ENCODE results near the gene KCTD6. TPM values are rescaled to one million over a fixed set of nuclear protein-coding genes. Genes with fewer than 3 reads are reported as not detected.

The KCTD6 gene
- polyA plus RNA-seq, 1 of the 3 experiments (the other 2 are of a cell fraction): 7.8 TPM

DNA sequence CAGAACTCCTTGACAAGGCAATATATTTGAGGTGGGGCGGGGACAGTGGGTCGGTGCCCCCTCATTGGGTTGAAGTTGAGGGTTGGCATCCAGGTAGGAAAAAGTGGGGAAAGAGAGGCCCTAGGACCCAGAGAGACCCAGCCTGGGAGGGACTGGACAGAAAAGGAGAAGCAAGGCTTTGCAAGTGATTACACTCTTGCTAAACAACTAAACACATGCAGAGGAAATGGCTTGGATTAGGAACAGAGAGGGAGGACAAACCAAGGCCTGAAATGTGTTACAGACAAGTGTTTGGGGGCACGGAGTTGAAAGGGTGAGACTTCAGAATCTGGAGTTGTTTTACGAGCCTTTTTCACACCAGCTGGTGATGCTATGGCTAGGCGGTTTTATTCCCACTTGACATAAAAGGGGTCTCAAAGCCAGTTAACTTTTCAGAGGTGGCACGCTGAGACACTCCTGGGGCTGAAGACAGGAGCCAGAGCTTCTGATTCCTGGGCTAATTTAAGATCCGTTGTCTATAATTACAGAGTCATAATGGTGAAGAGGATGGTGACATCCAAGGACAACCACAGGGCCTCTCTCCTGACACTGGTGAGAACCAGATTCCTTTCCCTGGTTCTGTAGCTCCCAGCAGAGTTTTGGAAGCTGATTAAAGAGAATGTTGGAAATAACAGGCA, 7.7 kb upstream of the KCTD6 start:
- Histone ChIP-seq H3K9me2 (no peaks in the 10 kb centered on the region), H3K27me3 (ENCODE audit: insufficient read depth) (no peaks in the 10 kb centered on the region), H3K27ac (ENCODE audit: low read depth in 2 of 2, low read length in 1 of 2) (no peak overlapping the region), H3K4me1 (ENCODE audit: control insufficient read depth in 1 of 2, insufficient read depth in 2 of 2, low read depth in 1 of 2, low read length in 1 of 2) (peaks cover 0 to 6% of the 10 kb centered on the region in 2 experiments; a peak in 2 of 4 replicates), H3K9ac (no peak overlapping the region), H3K4me2 (no peak overlapping the region), H3K9me3 (peaks cover 4% of the 10 kb centered on the region; the same call in 1 of the 2 replicates), H3F3A (replicated peaks; ENCODE audit: insufficient read depth) (no peaks in the 10 kb centered on the region), H4K20me1 (ENCODE audit: insufficient read depth) (no peaks in the 10 kb centered on the region), H3K4me3 (ENCODE audit: low read depth in 2 of 2, low read length in 1 of 2) (no peak overlapping the region), H3K79me2 (ENCODE audit: insufficient read depth) (no peaks in the 10 kb centered on the region), H2AFZ (ENCODE audit: low read depth) (no peak overlapping the region), H3K36me3 (replicated peaks in 1 of 2; ENCODE audit: control insufficient read depth in 1 of 2, insufficient read depth in 2 of 2, low read length in 1 of 2) (no peaks in the 10 kb centered on the region)
- POLR2A ChIA-PET: no interaction called here
- TF ChIP-seq SMC3 (IDR thresholded peaks at IDR 0.05; ENCODE audit: low read depth, low read length) (no peak), MAX (IDR thresholded peaks at IDR 0.05; ENCODE audit: low read depth) (no peak), GABPA (IDR thresholded peaks at IDR 0.05; ENCODE audit: low read depth) (no peak), USF1 (IDR thresholded peaks at IDR 0.05; ENCODE audit: borderline replicate concordance, low read depth) (no peak), FOXM1 (IDR thresholded peaks at IDR 0.05; ENCODE audit: low read depth) (no peak), RXRA (IDR thresholded peaks at IDR 0.05; ENCODE audit: borderline replicate concordance, low read depth) (no peak), MEF2A (IDR thresholded peaks at IDR 0.05; ENCODE audit: borderline replicate concordance, low read depth) (no peak), POLR2AphosphoS5 (IDR thresholded peaks at IDR 0.05; ENCODE audit: low read depth, low read length) (no peak), GATA2 (CRISPR knock-in tag; IDR thresholded peaks at IDR 0.05) (no peak)
- TF ChIP-seq, protein P1, sequence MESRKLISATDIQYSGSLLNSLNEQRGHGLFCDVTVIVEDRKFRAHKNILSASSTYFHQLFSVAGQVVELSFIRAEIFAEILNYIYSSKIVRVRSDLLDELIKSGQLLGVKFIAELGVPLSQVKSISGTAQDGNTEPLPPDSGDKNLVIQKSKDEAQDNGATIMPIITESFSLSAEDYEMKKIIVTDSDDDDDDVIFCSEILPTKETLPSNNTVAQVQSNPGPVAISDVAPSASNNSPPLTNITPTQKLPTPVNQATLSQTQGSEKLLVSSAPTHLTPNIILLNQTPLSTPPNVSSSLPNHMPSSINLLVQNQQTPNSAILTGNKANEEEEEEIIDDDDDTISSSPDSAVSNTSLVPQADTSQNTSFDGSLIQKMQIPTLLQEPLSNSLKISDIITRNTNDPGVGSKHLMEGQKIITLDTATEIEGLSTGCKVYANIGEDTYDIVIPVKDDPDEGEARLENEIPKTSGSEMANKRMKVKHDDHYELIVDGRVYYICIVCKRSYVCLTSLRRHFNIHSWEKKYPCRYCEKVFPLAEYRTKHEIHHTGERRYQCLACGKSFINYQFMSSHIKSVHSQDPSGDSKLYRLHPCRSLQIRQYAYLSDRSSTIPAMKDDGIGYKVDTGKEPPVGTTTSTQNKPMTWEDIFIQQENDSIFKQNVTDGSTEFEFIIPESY (IDR thresholded peaks at IDR 0.05; ENCODE audit: borderline replicate concordance, low read depth): no peak
- TF ChIP-seq, protein P2, sequence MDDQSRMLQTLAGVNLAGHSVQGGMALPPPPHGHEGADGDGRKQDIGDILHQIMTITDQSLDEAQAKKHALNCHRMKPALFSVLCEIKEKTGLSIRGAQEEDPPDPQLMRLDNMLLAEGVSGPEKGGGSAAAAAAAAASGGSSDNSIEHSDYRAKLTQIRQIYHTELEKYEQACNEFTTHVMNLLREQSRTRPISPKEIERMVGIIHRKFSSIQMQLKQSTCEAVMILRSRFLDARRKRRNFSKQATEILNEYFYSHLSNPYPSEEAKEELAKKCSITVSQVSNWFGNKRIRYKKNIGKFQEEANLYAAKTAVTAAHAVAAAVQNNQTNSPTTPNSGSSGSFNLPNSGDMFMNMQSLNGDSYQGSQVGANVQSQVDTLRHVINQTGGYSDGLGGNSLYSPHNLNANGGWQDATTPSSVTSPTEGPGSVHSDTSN (IDR thresholded peaks at IDR 0.05): no peak
- WGBS (ENCODE audit: low lambda C conversion rate): 79% methylated on average over 7 of the region's 7 CpGs
- CTCF ChIA-PET: interaction anchor here (1.0 to 2.2 kb wide), 2 partner anchors 20 to 46 kb away, joined by 3 to 9 read pairs; no protein-coding TSS in a partner anchor
- no peak for DNase-seq

GRCh38 chr3:58484722-58485069, 7.2 kb upstream of the KCTD6 start:
- no peaks in the 10 kb centered on the region for H3K79me2 ChIP-seq (ENCODE audit: insufficient read depth)
- TF ChIP-seq GATA2 (CRISPR knock-in tag; IDR thresholded peaks at IDR 0.05): no peak
- TF ChIP-seq, protein P3, sequence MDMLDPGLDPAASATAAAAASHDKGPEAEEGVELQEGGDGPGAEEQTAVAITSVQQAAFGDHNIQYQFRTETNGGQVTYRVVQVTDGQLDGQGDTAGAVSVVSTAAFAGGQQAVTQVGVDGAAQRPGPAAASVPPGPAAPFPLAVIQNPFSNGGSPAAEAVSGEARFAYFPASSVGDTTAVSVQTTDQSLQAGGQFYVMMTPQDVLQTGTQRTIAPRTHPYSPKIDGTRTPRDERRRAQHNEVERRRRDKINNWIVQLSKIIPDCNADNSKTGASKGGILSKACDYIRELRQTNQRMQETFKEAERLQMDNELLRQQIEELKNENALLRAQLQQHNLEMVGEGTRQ (IDR thresholded peaks at IDR 0.05; ENCODE audit: borderline replicate concordance, low read depth, low read length): no peak
- no peak for TF ChIP-seq FOXJ3 (CRISPR knock-in tag; IDR thresholded peaks at IDR 0.05)
- no peak for TF ChIP-seq RCOR1 (IDR thresholded peaks at IDR 0.05; ENCODE audit: low read length)
- no peak for TF ChIP-seq RXRA (IDR thresholded peaks at IDR 0.05; ENCODE audit: borderline replicate concordance, low read depth)
- no peak for TF ChIP-seq YY1 (IDR thresholded peaks at IDR 0.05; ENCODE audit: low read depth)
- TF ChIP-seq EZH2phosphoT487 (IDR thresholded peaks at IDR 0.05; ENCODE audit: borderline replicate concordance, low read depth): no peak
- TF ChIP-seq USF1 (IDR thresholded peaks at IDR 0.05; ENCODE audit: borderline replicate concordance, low read depth): no peak
- TF ChIP-seq, protein P2 (IDR thresholded peaks at IDR 0.05): no peak
- TF ChIP-seq JUND (IDR thresholded peaks at IDR 0.05): no peak
- no peak for TF ChIP-seq FOSL2 (IDR thresholded peaks at IDR 0.05; ENCODE audit: borderline replicate concordance, low read depth)

More at GRCh38 chr3:58484722-58485069, 7.2 kb upstream of the KCTD6 start:
- no peak overlapping the region for H3K9ac ChIP-seq
- H3F3A ChIP-seq (replicated peaks; ENCODE audit: insufficient read depth): peaks cover 1% of the 10 kb centered on the region
- H3K9me3 ChIP-seq: peaks cover 4% of the 10 kb centered on the region; the same call in 1 of the 2 replicates
- CTCF ChIA-PET: interaction anchor here (1.0 to 2.2 kb wide), 2 partner anchors 21 to 45 kb away, joined by 3 to 9 read pairs; no protein-coding TSS in a partner anchor
- H3K4me1 ChIP-seq (ENCODE audit: control insufficient read depth in 1 of 2, insufficient read depth in 2 of 2, low read depth in 1 of 2, low read length in 1 of 2): peaks cover 0 to 6% of the 10 kb centered on the region in 2 experiments; a peak in 2 of 4 replicates
- no peaks in the 10 kb centered on the region for H3K36me3 ChIP-seq (replicated peaks in 1 of 2; ENCODE audit: control insufficient read depth in 1 of 2, insufficient read depth in 2 of 2, low read length in 1 of 2)
- DNase-seq: no peak
- H2AFZ ChIP-seq (ENCODE audit: low read depth): no peak overlapping the region
- no peak overlapping the region for H3K4me2 ChIP-seq
- no peak overlapping the region for H3K4me3 ChIP-seq (ENCODE audit: low read depth in 2 of 2, low read length in 1 of 2)
- no peaks in the 10 kb centered on the region for H4K20me1 ChIP-seq (ENCODE audit: insufficient read depth)
- H3K9me2 ChIP-seq: no peaks in the 10 kb centered on the region
- WGBS (ENCODE audit: low lambda C conversion rate): 92% methylated on average over 3 of the region's 3 CpGs
- POLR2A ChIA-PET: no interaction called here
- no peak overlapping the region for H3K27ac ChIP-seq (ENCODE audit: low read depth in 2 of 2, low read length in 1 of 2)
- no peaks in the 10 kb centered on the region for H3K27me3 ChIP-seq (ENCODE audit: insufficient read depth)

Measured in SK-N-SH (cell line).